ENCODE measurements around the gene LRP2.

DNA sequence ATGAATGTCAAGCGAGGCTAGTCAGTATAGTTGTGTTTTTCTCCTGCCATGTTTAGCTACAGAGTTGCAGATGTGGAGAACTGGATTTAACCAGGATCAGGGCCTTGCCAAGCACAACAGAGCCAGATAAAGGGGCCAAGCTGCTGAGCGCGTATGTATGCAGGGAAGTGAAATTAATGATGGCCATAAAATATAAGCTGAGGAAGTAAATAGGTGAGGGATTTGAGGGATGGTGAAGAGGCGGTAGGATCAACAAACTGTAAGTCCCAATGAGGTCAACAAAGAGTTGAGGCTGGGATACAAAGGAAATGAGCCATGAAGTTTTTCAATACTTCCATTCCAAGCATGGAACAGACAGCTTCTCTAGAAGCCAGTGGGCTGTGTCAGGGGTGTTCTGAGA, 10.6 kb downstream of the LRP2 start:
- TF ChIP-seq POLR2A (IDR thresholded peaks at IDR 0.05): no peak
- TF ChIP-seq, protein P1, sequence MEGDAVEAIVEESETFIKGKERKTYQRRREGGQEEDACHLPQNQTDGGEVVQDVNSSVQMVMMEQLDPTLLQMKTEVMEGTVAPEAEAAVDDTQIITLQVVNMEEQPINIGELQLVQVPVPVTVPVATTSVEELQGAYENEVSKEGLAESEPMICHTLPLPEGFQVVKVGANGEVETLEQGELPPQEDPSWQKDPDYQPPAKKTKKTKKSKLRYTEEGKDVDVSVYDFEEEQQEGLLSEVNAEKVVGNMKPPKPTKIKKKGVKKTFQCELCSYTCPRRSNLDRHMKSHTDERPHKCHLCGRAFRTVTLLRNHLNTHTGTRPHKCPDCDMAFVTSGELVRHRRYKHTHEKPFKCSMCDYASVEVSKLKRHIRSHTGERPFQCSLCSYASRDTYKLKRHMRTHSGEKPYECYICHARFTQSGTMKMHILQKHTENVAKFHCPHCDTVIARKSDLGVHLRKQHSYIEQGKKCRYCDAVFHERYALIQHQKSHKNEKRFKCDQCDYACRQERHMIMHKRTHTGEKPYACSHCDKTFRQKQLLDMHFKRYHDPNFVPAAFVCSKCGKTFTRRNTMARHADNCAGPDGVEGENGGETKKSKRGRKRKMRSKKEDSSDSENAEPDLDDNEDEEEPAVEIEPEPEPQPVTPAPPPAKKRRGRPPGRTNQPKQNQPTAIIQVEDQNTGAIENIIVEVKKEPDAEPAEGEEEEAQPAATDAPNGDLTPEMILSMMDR (IDR thresholded peaks at IDR 0.05): no peak

Data from uterus (tissue), 2 donors.